Transverse colon (tissue), 3 donors: Measurements from ENCODE around the gene FLG.
"Not testable (repeated sequence)": the region's sequence is repeated elsewhere in the genome, so short reads cannot be mapped to it uniquely, and the experiment has no call there.

ENCODE experiments used
- CTCF ChIP-seq, 5 experiments: fragments of 200-600 bp in 3 of 5; fragments of 450-650 bp in 2 of 5; sonication (generic) in 3 of 5; IDR thresholded peaks; 1 replicate in 2 of 5; 2 replicates in 3 of 5; pipeline ENCODE4 v1.5.1; 2016 to 2017; ENCODE audit warnings: antibody characterized with exemption in 5 of 5, inconsistent platforms in 3 of 5, mild to moderate bottlenecking in 2 of 5, moderate library complexity in 1 of 5
- POLR2A ChIP-seq: fragments of 450-650 bp; IDR thresholded peaks from one replicate; pipeline ENCODE4 v1.6.1; 2016; ENCODE audit warnings: antibody characterized with exemption, mild to moderate bottlenecking, moderate library complexity

- not testable (repeated sequence) for TF ChIP-seq CTCF (IDR thresholded peaks at IDR 0.05); POLR2A
Measured at GRCh38 chr1:152308758-152309157, 16.3 kb downstream of the FLG start.
